ENCODE measurements around the gene ZNF91.
"Not testable (repeated sequence)": the region's sequence is repeated elsewhere in the genome, so short reads cannot be mapped to it uniquely, and the experiment has no call there.

ZNF91 gene

DNA sequence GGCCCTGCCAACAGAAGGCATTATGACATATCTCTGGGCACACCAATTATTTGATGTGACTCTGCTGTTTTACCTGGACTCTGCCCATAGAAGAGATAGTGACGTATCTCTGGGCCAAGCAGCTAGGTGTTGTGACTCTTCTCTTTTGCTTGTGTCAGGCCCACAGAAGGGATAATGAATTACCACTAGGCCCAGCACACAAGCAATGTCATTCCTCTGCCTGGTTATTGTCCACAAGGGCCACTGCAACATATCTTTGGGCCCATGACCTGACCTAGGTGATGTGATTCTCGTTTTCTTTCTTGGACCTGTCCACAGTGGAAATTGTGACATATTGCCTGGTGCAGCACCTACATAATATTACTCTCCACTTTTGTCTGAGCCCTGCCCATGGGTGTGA lies 80.0 kb downstream of the ZNF91 start:
- ATAC-seq (no peak), DNase-seq (no peak)
- peaks cover 18 to 58% of the 10 kb centered on the region in 2 donors for H3K9me3 Mint-ChIP-seq
- H3K4me1 Mint-ChIP-seq = no peaks in the 10 kb centered on the region
- H3K27ac Mint-ChIP-seq = no peak overlapping the region
- H3K27me3 Mint-ChIP-seq = no peaks in the 10 kb centered on the region
- no peak overlapping the region for H3K4me3 Mint-ChIP-seq

DNA sequence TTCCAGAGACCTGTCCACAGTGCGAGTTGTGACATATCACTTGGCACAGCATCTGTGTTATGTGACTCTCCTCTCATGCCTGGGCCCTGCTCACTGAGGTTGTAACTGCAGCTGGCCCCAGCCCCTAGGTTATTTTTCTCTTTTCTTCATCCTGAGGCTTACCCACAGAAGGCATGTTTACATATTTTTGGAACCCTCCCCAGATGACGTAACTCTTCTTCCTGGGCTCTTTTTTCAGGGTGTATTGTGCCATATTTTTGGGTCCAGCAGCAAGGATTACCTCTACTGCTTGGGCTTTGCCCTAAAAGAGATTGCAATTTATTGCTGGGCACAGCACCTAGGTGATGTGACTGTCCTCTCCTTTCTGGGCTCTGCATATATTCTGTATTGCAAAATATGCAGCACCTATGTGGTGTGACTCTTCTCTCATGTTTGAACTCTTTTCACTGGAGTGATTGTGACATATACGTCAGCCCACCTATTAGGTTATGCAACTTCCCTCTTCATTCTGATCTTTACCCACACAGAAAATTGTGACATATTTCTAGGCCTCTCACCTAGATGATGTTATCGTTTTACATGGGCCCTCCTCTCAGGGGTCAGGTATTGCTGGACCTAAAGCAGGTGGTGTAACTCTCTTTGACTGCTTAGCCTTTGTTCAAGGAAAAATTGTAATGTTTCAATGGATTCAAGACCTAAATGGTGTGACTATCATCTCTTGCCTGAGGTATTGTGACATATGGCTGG lies 80.6 kb downstream of the ZNF91 start:
- no peaks in the 10 kb centered on the region for H3K27me3 Mint-ChIP-seq
- H3K27ac Mint-ChIP-seq = no peak overlapping the region
- no peak overlapping the region for H3K4me3 Mint-ChIP-seq
- ATAC-seq = no peak
- H3K4me1 Mint-ChIP-seq = no peaks in the 10 kb centered on the region
- no peak for DNase-seq
- peaks cover 16 to 59% of the 10 kb centered on the region in 2 donors for H3K9me3 Mint-ChIP-seq

DNA sequence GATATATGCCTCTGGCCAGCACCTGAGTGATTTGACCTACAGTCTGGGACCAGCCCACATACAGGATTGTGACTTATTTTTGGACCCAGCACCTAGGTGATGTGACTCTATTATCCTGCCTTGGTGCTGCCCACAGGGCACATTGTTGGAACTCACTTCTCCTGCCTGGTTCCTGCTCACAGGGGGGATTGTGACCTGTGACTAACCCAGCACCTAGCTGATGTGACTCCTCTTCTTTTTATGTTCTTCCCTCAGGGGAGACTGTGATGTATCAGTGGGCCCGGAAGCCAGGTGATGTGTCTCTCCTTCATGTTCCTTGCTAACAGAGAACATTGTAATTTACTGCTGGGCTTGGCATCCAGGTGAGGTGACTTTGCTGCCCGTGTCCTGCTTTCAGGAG lies 82.1 kb downstream of the ZNF91 start:
- H3K4me1 Mint-ChIP-seq = no peaks in the 10 kb centered on the region
- no peak overlapping the region for H3K27ac Mint-ChIP-seq
- no peaks in the 10 kb centered on the region for H3K27me3 Mint-ChIP-seq
- DNase-seq (no peak), ATAC-seq (no peak)
- H3K4me3 Mint-ChIP-seq = no peak overlapping the region
- peaks cover 12 to 49% of the 10 kb centered on the region in 2 donors for H3K9me3 Mint-ChIP-seq

DNA sequence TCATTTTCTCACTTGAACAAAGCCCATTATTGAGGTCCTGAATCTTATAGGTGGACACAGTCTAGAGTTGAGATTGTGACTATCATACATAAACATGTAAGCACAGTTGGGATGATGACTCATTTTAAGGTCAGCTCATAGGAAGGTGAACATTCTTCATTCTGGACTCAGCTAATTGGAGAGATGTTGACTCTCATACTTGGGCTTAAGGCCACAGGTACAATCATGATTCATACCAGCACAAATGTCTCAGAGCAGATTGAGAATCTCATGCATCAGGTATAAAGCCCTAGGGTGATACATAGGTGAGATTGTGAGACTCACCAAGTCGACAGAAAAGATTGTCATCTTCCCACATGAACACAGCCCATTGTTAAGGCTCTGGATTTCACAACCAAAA lies 82.8 kb downstream of the ZNF91 start:
- ATAC-seq (no peak), DNase-seq (no peak)
- H3K4me1 Mint-ChIP-seq = no peaks in the 10 kb centered on the region
- no peak overlapping the region for H3K4me3 Mint-ChIP-seq
- peaks cover 12 to 44% of the 10 kb centered on the region in 2 donors for H3K9me3 Mint-ChIP-seq
- no peaks in the 10 kb centered on the region for H3K27me3 Mint-ChIP-seq
- no peak overlapping the region for H3K27ac Mint-ChIP-seq

DNA sequence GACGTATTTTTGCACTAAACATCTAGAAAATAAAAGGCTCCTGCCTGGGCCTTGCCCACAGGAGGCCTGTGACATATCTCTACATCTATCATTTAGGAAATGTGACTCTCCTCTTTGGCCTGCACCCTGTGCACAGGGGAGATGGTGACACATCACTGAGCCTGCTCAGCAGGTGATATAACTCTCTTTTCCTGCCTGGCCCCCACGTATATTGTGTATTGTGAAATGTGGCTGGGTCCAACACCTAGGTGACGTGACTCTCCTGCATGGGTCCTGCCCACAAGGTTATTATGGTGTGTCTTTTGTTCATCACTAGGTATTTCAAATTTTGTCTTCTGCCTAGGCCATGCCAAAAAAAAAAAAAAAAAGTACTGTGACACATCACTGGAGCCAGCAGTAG lies 83.7 kb downstream of the ZNF91 start:
- Mint-ChIP-seq H3K27me3 (no peaks in the 10 kb centered on the region), H3K4me3 (no peak overlapping the region), H3K27ac (no peak overlapping the region), H3K9me3 (peaks cover 12 to 48% of the 10 kb centered on the region in 2 donors), H3K4me1 (no peaks in the 10 kb centered on the region)
- ATAC-seq = no peak
- DNase-seq = no peak

DNA sequence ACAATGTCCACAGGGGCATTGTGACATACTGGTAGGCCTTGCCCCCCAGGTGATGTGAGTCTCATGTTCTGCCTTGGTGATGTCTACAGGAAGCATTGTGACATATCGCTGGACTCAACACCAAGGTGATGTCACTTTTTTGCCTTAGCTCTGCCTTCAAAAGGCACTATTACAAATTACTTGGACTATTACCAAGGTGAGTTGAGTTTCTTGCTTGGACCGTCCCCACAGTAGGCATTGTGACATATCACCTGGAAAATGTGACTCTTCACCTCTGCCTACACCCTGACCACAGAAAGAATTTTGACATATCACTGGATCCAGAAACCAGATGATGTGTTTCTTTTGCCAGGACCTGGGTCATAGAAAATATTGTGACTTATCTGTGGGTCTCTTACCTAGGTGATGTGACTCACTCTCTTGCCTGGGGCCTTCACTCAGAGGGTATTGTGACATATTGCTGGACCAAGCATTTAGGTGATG lies 84.5 kb downstream of the ZNF91 start:
- peaks cover 12 to 48% of the 10 kb centered on the region in 2 donors for H3K9me3 Mint-ChIP-seq

DNA sequence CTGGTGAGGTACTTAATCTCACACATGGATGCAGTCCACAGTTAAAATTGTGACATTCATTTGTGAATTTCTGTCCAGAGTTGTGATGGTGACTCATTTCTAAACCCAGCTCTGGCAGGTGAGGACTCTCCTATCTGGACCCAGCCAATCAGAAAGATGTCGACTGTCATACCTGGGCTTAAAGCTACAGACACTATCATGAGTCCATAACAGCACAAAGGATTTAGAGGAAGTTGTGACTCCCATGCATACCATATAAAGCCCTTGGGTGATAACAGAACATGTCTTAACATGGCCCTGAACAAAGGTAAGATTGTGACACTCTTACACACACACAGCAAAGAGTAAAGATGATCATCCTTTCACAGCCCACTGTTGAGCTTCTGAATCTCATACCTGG lies 85.3 kb downstream of the ZNF91 start:
- no peaks in the 10 kb centered on the region for H3K4me1 Mint-ChIP-seq
- DNase-seq (no peak), ATAC-seq (no peak)
- H3K27me3 Mint-ChIP-seq = no peaks in the 10 kb centered on the region
- no peak overlapping the region for H3K4me3 Mint-ChIP-seq
- peaks cover 15 to 40% of the 10 kb centered on the region in 2 donors for H3K9me3 Mint-ChIP-seq
- no peak overlapping the region for H3K27ac Mint-ChIP-seq

More for the DNA sequence above, 84.5 kb downstream of the ZNF91 start:
- Mint-ChIP-seq H3K4me3 (no peak overlapping the region), H3K27ac (no peak overlapping the region), H3K4me1 (no peaks in the 10 kb centered on the region), H3K27me3 (no peaks in the 10 kb centered on the region)
- ATAC-seq = no peak
- no peak for DNase-seq

DNA sequence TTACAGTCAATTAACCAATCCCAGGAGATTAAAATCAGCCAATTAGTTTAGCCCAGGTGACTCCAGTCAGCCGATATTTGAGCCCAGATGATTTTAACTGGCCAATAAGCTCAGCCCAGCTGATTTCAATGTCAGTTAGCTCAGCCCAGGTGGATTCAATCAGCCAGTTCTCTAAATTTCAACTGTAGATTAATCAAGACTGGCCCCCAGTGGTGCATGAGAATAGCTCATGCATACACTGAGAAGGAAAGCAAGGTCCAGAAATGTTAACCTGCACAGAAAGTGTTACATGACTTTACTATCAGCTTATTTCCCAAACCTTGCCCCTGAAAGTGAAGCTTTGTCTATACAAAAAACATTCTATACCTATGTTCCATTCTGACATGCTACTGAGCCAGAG lies 89.7 kb downstream of the ZNF91 start:
- Mint-ChIP-seq H3K4me1 (no peaks in the 10 kb centered on the region), H3K4me3 (no peak overlapping the region), H3K27ac (no peak overlapping the region), H3K9me3 (peaks cover 24 to 34% of the 10 kb centered on the region in 2 donors), H3K27me3 (no peaks in the 10 kb centered on the region)
- DNase-seq (no peak), ATAC-seq (no peak)

DNA sequence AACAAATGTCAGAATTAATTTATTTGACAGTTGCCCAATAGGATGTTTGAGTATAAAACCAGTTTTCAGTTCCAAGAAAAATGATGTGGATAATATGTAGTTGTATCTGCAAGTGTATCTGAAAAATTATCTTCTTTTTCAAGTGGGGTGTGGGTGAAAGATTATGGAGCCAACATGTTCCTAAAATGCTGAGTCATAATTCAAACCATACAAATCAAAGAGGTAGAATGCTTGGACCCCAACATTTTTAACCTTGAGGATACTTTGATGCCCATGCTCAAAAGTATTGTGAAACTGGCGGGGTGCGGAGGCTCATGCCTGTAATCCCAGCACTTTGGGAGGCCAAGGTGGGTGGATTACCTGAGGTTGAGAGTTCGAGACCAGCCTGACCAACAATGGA lies 91.0 kb downstream of the ZNF91 start:
- H3K4me1 Mint-ChIP-seq = no peaks in the 10 kb centered on the region
- DNase-seq (no peak), ATAC-seq (no peak)
- H3K4me3 Mint-ChIP-seq = no peak overlapping the region
- no peak overlapping the region for H3K27ac Mint-ChIP-seq
- no peaks in the 10 kb centered on the region for H3K27me3 Mint-ChIP-seq
- peaks cover 26 to 43% of the 10 kb centered on the region in 2 donors for H3K9me3 Mint-ChIP-seq

DNA sequence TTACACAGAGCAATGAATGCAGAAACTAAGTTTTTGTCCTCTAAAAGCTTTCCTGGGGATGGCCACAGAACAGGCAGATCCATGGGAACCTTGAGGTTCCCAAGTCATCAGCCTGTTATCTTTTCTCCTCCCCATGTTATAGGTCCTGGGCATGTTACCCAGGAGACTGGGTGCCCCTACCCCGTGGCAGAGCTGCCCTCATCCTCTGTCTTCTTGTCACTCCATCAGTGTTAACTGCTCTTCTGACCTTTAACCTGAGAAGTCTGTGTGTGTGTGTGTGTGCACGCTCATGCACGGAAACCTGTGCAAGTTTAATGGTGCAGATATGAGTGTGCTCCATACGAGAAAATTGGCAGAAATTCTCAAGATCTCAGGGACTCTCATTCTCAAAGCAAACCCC lies 101.1 kb downstream of the ZNF91 start:
- ATAC-seq (no peak), DNase-seq (no peak)
- no peaks in the 10 kb centered on the region for H3K4me1 Mint-ChIP-seq
- H3K4me3 Mint-ChIP-seq = no peak overlapping the region
- no peaks in the 10 kb centered on the region for H3K27me3 Mint-ChIP-seq
- H3K27ac Mint-ChIP-seq = no peak overlapping the region
- peaks cover 30 to 32% of the 10 kb centered on the region in 2 donors for H3K9me3 Mint-ChIP-seq

DNA sequence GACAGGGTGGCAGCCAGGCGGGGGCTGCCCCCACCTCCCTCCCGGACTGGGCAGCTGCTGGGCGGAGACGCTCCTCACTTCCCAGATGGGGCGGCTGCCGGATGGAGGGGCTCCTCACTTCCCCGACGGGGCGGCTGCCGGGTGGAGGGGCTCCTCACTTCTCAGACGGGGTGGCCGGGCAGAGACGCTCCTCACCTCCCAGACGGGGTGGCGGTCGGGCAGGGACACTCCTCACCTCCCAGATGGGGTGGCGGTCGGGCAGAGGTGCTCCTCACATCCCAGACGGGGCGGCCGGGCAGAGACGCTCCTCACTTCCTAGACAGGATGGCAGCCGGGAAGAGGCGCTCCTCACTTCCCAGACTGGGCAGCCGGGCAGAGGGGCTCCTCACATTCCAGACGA lies 105.3 kb downstream of the ZNF91 start:
- Mint-ChIP-seq H3K27ac (peak overlapping the region in 1 of 2 donors; percentile 48), H3K9me3 (peaks cover 16 to 27% of the 10 kb centered on the region in 2 donors)
- not testable (repeated sequence) for DNase-seq, H3K27me3 Mint-ChIP-seq, ATAC-seq, H3K4me1 Mint-ChIP-seq, H3K4me3 Mint-ChIP-seq
